Medulla oblongata (tissue), 1 donor: ENCODE results near the gene CYTIP.
"Not testable (repeated sequence)": the region's sequence is repeated elsewhere in the genome, so short reads cannot be mapped to it uniquely, and the experiment has no call there.

Source experiments
- DNase-seq: peaks from one replicate; pipeline ENCODE4 v3.0.0-alpha.2; 2015; ENCODE audit errors: extremely low spot score

Gene CYTIP

GRCh38 chr2:157424374-157424773, 19.5 kb downstream of the CYTIP start:
- no peak for DNase-seq

- no peak for DNase-seq
Observed at GRCh38 chr2:157421964-157422363, 21.9 kb downstream of the CYTIP start.

DNA sequence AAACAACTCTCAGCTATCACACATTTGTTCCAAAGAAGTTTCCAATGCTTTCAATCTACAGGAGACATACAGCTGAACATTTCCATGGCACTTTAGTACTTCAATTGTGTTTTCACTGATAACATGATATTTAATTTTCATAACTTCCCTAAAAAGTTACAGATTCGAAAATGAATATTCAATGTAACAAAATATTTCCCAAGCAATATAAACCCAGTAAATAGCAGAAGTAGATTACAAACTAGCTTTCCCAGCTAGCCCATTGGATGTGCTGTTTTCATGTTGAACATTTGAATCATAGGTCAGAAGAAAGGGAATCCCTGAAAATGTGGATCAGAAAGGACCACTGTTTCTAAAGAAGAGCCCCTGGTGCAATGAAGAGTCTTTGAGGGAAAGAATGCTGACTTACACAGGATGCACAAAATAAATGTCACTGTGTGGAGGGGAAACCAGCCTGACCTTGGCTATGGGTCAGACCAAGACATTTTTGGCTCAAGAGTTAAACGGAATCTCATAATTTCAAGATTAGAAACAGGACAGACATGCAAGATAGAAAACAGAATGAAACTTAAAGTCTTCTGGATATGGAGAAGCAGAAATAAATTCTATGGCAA, 22.5 kb downstream of the CYTIP start:
- DNase-seq, result no peak

- DNase-seq, result peak; percentile 62
Observed at GRCh38 chr2:157420771-157421323, 23.0 kb downstream of the CYTIP start.

- no peak for DNase-seq
Observed at GRCh38 chr2:157419031-157419575, 24.8 kb downstream of the CYTIP start.

DNA sequence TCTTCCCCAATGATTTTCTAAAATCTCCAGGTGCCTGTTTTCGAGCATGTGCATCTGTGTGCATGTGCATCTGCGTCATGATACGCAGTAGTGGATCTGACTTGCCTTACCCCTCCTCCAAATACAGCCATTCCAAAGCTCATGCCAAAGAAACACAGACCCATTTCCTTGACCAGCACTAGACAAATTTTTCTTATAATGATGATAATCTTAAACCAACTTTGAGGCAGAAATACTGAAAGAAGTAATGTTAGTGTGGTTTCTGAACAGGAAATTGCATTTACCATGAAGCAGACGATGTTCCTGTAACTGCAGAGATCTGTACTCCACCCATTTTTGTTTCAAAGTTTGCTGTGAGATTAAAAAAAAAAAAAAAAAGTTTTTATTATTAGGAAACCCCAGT, 25.6 kb downstream of the CYTIP start:
- no peak for DNase-seq

- peak; percentile 40 for DNase-seq
Observed at GRCh38 chr2:157415591-157416101, 28.2 kb downstream of the CYTIP start.

DNA sequence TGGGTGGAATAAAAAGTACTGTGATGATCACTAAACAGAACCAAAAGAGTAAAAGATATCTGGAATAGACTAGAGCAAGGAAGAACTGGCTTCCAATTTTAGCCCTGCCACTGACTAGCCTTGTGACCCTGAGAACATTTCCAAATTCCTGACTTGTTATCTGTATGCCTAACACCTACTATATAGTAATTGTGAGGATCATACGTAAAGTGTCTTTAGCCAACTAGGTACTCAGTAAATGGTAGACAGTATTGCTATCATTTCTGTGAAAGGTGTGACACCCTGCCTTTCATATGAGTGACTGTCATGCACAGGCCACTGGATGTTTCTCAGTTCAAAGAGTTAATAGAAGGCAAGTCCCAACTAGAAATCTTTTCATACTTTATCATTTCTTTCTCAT, 29.8 kb downstream of the CYTIP start:
- no peak for DNase-seq

GRCh38 chr2:157413326-157414035, 30.4 kb downstream of the CYTIP start:
- no peak for DNase-seq

DNA sequence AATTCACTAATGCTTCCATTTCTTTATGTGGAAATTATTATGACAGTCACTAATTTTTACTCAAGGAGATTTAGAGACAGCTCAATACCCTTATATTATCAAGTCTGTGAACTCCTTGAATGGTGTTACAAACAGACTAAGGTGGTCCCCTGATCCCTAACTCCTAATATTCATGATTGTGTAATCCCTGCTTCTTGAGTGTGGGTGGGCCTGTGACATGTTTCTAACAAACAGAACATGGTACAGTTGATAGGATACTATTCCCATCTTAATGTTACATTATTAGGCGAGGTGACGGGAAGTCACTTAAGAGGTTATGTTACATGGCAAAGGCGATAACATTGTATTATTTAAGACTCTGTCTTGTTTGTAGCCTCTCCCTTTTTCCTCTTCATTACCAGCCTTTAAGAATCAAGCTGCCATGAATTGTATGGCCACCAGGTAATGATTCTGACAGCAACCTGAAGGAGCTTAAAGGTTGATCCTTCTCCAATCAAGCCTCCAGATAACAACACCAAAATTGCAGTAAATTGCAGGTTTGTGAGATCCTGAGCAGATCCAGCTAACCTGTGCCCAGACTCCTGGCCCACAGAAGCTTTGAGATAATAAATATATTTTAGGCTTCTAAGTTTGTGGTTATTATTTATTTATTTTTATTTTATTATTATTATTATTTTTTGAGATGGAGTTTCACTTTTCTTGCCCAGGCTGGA, 32.1 kb downstream of the CYTIP start:
- DNase-seq, result no peak

DNA sequence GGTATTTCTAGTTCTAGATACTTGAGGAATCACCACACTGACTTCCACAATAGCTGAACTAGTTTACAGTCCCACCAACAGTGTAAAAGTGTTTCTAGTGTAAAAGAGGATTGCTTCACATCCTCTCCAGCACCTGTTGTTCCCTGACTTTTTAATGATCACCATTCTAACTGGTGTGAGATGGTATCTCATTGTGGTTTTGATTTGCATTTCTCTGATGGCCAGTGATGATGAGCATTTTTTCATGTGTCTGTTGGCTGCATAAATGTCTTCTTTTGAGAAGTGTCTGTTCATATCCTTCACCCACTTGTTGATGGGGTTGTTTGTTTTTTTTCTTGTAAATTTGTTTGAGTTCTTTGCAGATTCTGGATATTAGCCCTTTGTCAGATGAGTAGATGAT, 38.5 kb downstream of the CYTIP start:
- DNase-seq, result not testable (repeated sequence)

- DNase-seq, result no peak
Observed at GRCh38 chr2:157404363-157404762, 39.5 kb downstream of the CYTIP start.

DNA sequence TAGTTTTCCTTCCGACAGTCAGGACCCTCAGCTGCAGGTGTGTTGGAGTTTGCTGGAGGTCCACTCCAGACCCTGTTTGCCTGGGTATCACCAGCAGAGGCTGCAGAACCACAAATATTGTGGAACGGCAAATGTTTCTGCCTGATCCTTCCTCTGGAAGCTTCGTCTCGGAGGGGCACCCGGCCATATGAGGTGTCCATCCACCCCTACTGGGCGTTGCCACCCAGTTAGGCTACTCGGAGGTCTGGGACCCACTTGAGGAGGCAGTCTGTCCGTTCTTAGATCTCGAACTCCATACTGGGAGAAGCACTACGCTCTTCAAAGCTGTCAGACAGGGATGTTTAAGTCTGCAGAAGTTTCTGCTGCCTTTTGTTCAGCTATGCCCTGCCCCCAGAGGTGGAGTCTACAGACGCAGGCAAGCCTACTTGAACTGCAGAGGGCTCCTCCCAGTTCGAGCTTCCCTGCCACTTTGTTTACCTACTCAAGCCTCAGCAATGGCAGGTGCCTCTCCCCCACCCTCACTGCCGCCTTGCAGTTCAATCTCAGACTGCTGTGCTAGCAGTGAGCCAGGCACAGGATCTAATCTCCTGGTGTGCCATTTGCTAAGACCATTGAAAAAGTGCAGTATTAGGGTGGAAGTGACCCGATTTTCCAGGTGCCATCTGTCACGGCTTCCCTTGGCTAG, 40.9 kb downstream of the CYTIP start:
- not testable (repeated sequence) for DNase-seq

- no peak for DNase-seq
Observed at GRCh38 chr2:157395811-157396210, 48.1 kb downstream of the CYTIP start.

DNA sequence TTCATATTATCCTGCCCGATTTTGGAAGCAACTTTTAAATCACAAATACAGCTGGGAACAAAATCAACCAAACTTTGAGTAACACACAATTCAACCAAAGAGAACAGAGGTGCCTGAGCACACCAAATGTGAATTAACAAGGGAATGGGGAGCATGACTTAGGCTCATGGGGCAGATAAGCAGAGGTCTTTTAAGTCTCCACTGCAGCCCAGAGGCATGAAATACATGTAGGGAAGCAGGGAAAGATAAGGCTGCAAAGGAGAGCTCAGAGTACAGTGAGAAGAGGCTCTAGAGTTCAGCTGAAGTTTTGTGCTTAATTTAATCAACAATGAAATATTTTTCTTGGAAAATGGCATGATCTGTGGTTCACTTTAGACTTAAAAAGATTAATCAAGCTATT, 49.0 kb downstream of the CYTIP start:
- no peak for DNase-seq

GRCh38 chr2:157393348-157393747, 50.5 kb downstream of the CYTIP start:
- DNase-seq, result no peak

- DNase-seq, result no peak
Observed at GRCh38 chr2:157388827-157389226, 55.1 kb downstream of the CYTIP start.

DNA sequence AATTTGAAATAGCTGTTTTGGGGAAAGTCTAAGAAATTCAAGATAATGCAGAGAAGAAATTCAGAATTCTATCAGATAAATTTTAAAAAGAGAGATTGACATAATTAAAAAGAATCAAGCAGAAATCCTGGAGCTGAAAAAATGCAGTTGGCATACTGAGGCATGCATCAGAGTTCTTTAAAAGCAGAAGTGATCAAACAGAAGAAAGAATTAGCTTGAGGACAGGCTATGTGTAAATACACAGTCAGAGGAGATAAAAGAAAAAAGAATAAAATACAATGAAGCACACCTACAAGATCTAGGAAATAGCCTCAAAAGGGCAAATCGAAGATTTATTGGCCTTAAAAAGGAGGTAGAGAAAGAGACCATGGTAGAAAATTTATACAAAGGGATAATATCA, 57.1 kb downstream of the CYTIP start:
- no peak for DNase-seq

GRCh38 chr2:157386247-157386646, 57.6 kb downstream of the CYTIP start:
- DNase-seq, result no peak

GRCh38 chr2:157377861-157378260, 66.0 kb downstream of the CYTIP start:
- no peak for DNase-seq

DNA sequence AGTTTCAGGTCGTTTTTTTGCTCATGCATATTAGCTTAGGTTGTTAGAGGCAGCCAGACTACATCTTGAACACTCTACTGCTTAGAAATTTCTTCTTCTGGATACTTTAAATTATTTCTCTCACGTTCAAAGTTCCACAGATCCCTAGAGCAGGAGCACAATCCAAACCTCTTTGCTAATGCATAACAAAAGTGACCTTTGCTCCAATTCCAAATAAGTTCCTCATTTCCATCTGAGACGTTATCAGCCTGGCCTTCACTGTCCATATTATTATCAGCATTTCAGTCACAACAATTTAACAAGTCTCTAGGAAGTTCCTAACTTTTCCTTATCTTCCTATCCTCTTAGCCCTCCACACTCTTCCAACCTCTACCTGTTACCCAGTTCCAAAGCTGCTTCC, 67.8 kb downstream of the CYTIP start:
- DNase-seq, result no peak

- DNase-seq, result no peak
Observed at GRCh38 chr2:157375384-157375783, 68.5 kb downstream of the CYTIP start.
